ENCODE measurements around the gene MCTP1.

The MCTP1 gene

DNA sequence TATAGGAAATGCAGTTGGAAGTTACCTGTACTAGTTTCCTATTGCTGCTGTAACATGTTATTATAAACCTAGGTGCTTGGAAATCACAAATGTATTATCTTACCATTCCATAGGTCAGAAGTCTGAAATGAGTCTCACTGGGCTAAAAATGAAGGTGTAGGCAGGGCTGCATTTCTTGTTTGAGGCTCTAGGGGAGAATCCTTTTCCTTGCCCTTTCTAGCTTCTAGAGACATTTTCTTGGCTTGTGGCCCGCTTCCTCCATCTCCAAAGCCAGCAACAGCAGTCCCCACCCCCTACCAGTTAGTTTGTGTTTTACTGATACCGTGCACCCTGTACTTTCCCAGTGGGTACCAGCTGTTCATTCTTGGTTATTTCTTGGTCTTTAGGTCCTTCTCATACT lies 513.2 kb downstream of the MCTP1 start:
- DNase-seq (ENCODE audit: low read depth in 3 of 3) = no peak

DNA sequence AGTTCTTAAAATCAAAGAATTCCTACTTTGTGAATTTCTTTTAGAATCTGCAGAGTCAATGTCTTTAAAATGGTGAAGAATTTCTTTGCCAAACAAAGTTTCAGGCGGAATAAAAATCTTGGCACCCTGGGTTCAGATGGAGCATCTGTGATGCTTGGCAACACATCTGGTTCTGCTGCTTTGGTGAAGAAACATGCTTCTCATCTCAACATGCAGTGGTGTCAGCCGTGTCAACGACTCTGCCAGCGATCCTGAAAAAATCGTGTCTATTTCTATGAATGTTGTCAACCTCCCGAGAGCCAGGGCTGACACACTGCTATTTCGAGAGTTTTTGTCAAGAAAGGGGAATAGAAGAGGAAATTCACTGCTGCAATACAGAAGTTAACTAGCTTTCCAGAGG lies 514.9 kb downstream of the MCTP1 start:
- DNase-seq (ENCODE audit: low read depth in 3 of 3) = no peak

DNA sequence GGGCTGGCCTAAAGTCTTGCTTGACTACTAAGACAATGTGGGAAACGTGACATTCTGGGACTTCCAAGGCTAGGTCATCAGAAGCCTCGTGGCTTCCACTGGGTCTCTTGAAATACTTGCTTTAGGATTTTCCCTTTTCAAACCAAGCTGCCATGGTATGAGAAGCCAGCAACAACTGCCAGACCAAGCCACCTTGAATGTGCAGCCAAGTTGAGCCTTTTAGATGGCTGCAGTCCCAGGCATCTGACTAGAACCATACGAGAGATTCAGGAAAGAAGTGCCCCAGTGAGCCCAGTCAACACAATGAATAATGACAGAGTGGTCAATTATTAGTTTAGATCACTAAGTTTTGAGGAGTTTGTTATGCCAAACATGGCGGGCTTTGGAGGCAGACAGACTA lies 523.1 kb downstream of the MCTP1 start:
- no peak for DNase-seq (ENCODE audit: low read depth in 3 of 3)

DNA sequence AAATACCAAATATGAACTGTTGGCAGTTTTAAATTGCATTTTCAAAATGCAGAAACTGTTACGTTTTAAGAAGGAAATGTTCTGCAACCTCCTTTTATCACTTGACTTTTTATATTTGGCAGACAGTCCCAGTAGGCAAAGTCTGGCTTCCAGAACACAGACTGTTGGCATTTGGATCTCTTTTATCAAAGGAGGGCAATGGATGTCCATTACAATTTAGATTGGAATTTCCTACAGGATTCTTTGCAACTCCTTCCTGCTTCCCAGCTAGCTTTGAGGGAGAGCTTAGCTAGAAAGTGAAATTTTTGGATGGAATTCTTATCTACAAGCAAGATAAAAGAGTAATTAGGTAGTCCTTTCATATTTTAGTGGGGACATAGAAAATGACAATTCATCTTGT lies 523.8 kb downstream of the MCTP1 start:
- DNase-seq (ENCODE audit: low read depth in 3 of 3) = no peak

DNA sequence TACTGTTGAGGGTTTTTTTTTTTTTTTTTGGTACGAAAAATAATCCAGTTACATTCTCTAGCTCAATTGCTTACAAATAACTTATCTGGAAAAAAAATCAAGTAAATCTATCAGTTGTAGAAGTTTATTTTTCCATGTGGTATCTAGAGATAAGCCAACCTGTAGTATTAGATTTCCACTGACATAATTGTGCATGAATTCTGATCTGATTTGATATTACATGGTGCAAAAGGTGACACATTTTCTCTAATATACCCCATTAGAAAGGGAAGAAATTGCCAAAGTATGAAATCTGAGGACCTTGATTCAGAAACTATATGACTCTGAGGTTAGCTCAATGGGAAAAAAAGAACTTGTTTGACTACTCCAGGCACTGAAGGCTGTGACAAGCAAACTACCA lies 524.9 kb downstream of the MCTP1 start:
- no peak for DNase-seq (ENCODE audit: low read depth in 3 of 3)

DNA sequence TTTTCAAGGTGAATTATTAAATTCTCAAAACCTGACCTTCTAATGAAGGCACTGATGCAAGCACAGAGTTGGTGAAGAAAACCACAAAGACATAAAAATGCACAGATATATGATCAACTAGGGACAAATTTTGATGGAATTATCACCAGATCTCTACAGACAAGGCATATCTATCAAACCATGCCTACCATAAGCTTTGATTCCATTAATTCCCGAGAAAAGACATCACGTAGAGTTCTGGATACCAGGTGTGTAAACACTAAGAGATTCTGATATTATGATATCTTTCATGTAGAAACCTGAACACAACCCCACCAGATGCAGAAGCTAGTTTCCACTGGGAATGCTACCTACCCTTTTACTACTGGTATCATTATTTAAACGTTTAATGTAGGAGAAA lies 525.9 kb downstream of the MCTP1 start:
- no peak for DNase-seq (ENCODE audit: low read depth in 3 of 3)

DNA sequence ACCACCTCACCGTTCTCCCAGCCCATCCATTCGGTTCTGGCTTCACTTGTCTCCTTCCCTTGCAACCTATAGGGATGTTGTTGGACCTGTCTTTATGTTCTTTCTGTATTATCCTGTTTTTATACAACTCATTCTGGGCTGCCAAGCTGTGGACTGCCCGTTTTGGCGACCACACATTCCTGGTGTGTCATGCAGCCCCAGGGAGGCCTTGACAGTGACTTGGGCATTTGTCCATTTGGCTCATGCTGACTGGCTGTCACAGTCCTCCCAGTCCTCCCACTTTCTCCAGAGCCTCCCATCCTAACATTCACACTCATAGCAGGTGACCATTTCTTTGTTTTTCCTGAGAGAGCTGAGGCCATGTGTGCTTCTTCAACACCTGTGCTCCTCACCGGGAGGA lies 530.1 kb downstream of the MCTP1 start:
- no peak for DNase-seq (ENCODE audit: low read depth in 3 of 3)

DNA sequence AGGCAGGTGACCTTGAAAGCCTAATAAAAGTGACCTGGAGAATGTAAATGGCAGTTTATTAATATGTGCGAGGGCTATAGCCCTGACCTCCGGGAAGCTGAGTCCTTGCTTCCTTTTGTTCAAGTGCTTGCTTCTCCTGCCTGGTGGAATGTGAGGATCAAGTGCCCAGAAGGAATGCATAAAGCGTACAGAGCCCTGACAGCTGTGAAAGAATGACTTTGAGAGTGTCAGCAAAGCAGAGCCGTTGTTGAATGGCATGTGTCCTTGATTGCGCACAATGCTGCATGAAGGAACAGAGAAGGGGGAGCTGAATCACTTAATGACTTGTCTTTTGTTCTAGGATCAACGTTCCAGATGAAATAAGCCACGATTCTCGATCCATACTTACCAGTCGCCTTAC lies 533.4 kb downstream of the MCTP1 start:
- no peak for DNase-seq (ENCODE audit: low read depth in 3 of 3)

DNA sequence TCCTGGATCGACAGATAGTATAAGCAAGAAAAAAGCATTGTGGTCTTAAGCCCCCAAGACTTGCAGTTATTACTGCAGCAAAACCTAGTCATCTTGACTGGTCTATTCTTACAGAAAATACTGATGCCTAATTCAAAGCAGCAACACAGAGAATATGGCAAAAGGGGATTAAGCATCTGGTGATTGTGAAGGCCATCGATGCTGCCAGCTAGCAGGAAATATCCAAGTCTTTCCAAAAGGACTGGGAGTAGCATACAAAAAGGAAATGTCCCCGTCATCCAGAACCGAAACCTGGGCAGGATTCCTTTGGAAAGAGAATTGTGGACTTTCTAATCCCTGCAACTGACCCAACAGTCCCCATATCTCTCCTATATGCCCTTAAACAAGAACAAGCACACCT lies 534.2 kb downstream of the MCTP1 start:
- no peak for DNase-seq (ENCODE audit: low read depth in 3 of 3)

DNA sequence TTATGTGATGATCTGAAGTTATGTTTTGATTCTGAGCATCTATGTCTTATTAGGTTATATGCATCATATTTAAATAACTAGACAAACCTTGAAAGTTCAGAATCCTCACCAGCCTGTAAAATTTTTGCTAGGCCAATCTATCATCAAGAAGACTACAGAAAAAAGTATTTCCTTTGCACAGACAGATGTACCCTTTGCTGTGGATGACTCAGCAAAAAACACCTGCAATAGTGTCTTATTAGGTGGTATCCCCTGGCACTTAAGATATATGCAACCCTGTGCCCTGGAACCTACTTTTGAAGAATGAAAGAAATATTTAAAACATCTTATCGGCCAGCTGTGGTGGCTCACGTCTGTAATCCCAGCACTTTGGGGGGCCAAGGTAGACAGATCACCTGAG lies 535.9 kb downstream of the MCTP1 start:
- DNase-seq (ENCODE audit: low read depth in 3 of 3) = no peak

DNA sequence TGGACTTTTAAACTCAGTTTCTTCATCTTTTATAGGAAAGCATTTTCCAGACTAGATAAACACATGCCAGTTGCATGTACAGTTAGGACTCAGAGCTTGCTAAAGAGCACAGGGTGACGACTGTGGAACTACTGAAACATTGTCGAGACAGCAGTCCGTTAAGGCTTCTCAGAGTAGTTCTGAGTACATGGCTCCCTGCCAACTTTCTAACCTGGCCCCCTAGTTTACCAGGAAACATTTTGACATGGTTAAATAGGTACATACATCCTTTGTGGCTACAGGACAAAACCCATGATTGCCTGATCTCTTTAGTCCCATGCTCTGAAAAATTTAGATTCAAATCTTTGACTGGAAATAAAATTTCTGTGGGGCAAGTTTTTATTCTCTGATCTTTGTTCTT lies 536.7 kb downstream of the MCTP1 start:
- DNase-seq (ENCODE audit: low read depth in 3 of 3) = no peak

DNA sequence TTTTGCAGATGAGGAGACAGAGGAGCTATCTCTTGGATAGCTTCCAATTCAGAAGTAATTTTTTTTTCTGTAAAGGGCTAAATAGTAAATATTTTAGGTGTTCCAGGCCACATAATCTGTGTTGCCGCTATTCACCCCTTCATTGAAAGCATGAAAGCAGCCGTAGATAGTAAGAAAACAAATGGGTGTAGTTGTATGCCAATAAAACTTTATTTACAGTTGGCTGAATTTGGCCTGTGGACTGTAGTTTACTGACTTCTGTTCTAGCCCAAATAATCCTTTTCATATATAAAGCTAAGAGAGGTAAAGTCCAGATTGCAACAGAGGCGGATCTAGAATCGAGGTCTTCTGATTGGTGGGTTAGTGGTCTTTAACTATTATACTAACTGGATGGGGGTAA lies 537.5 kb downstream of the MCTP1 start:
- DNase-seq (ENCODE audit: low read depth in 3 of 3) = no peak

DNA sequence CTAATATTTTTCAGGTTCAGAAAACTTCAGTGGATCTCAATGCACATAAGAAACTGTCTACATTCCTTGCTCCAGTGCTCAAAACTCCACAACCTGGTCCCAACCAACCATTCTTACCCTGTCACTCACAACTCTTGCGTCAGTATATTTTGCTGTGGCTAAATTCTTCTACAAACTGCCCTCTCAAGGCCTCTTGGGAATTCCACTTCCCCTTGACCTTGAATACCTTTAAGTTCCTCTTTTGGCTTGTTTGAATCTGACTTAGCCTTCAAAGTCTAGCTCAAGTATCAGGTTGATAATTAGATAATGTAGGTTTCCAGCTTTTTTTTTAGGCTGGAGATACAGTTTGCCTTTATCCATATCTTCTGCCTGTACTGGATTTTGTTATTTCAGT lies 538.2 kb downstream of the MCTP1 start:
- DNase-seq (ENCODE audit: low read depth in 3 of 3) = no peak

DNA sequence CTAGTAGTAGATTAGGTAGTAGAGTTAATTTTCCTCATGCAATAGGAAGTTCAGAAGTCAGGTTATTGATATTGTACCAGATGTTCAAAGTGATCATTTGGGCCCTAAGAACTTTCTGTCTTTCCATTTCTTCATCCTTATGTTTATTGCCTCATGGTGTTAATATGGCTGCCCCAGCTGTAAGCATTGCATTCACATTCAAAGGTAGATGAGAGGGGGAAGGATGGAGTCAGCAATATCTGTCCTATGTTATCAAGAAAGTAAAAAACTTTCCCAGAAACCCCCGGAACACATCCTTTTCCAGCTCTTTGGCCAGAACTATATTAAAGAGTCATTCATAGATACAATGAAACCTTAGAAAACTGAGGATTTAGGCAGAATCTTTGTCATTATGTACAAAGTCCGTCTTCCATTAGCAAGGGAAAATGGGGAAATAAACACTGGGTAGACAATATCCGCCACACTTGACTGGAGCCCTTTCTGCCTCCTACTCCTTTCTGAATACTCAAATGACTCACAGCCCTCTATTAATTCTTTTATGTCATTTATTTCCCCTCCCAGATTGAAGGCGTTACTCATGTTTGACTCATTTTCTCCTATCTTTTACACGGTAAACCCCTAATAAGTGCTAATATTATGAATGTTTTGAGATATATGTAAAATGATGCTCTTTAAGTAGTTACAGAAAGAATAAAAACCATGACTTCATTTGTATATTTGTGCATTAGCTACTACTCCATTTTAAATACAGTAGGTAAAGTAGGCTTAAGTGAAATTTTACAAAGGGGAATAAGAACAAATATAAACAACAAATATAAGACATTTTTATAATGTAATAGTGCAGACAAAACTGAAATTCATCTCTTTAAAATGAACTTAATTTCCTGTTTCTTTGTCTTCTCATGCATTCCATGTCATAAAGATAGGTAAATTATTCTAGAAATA lies 538.8 kb downstream of the MCTP1 start:
- DNase-seq (ENCODE audit: low read depth in 3 of 3) = no peak

DNA sequence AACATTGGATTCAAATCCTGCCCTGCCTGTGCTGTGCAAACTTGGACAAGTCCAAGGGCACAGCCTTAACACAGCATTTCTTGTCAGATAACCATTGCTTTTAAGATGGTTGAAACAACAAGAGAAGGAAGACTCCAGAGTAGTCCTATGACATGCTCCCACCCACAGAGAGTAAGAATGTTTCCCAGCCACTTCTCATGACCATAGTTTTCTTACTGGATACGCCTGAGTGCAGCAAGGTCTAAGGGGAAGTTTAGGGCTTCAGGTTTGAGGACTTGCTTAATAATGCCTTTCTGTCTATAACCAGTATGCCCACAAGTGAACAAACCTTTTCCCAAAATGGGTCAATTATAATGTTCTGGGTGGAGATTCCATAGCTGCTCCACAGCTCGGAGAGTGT lies 540.0 kb downstream of the MCTP1 start:
- no peak for DNase-seq (ENCODE audit: low read depth in 3 of 3)

DNA sequence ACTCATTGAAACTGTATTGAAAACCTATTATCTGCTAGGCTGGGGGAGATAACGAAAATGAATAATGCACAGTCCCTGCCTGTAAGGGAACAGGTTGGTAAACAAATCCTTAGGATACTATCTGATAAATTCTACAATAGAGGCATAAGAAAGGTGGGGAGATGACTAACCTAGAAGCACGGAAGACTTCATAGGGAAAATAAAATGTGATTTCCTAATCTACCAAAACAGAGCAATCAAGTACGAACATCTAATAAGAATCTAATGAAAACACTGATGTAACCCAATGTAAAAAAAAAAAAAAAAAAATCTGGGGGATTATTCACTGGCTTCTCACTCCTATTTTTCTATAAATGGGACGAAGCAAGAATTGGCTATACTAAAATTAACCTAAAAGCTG lies 542.0 kb downstream of the MCTP1 start:
- DNase-seq (ENCODE audit: low read depth in 3 of 3) = no peak

DNA sequence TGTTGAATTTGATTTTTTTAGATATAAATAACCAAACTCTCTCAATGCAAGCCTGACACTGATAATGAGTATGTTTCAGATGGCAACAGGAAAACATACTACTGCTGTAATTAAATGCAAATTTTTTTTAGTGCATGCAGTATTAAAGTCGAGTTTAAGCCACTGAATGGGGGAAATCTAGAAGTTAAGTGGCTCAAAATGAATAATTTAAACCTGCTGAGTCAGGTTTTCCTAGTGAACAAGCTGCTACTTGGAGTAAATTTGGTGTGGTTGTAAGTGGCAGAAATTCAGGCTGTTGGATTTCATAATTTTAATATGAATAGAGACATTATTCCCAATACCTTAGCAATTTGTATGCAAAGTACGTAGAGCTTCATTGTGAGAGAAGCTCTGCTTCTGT lies 544.6 kb downstream of the MCTP1 start:
- DNase-seq (ENCODE audit: low read depth in 3 of 3) = no peak

DNA sequence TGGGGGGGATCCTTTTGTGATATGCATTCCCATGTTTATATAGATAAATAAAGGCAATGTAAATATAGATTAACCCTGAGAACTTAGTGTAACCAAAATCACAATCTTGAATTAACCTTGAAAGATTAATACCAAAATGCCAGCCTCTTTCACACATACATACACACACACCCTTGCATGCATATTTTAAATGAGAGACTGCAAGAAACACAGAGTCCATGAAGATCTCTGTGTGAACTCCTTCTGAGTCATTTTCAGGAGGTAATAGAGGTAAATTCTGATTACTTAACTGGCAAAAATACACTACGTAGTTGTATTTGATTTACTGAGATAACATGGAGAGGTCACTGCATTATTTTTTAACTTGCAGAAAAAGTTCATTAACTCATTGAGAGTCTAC lies 548.4 kb downstream of the MCTP1 start:
- no peak for DNase-seq (ENCODE audit: low read depth in 3 of 3)

DNA sequence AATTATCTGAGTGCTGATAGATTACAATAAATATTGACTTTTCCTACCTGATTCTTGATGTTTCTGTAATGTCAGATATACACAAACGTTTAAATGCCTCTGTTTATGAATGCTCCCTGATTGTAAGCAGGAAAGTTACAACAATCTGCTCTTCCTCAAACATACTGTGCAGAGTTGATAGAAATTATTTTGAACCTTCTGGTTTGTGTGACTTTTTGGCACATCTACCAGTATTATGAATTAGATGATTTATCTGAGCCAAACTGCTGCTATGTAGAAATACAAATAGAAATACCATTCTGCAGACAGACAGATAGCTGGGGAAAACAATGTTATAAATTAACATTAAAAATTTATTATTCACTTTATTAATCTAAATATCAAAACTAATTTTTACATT lies 553.4 kb downstream of the MCTP1 start:
- DNase-seq (ENCODE audit: low read depth in 3 of 3) = no peak

DNA sequence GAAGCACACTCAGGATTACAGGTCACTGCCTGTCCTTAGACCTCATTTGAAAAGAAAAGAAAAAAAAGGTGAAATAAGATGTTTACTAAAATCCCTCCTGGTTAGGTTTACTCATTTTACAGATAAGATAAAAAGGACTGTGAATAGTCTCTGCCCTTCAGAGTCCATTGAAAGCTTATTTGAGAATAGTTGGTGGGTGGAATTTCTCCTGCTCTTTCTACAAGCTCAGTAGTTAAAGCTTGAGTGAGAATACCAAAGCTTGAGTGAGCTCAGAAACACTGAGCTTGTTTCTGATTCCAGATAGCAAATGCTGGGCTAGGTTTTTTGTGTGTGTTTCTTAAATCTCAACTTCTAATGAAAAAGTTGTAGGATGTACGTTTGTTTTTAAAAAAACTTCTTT lies 559.8 kb downstream of the MCTP1 start:
- no peak for DNase-seq (ENCODE audit: low read depth in 3 of 3)

DNA sequence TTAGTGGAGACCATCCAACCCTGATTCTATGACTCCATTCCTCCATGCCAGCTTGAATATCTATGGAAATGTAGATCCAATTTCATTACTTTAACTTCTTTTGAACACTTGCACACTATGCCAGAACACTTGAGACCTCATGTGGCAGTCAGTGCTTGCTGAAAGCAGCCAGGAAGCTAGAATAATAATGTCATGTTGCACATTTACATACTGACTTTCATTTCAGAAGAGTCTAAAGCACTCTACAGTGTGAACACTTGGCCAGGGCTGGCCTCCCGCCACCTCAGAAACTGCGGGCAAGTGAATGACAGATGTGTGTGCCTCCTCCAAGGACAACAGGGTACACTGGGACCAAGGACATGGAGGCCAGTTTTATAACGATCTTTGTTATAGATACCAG lies 569.1 kb downstream of the MCTP1 start:
- DNase-seq (ENCODE audit: low read depth in 3 of 3) = no peak

DNA sequence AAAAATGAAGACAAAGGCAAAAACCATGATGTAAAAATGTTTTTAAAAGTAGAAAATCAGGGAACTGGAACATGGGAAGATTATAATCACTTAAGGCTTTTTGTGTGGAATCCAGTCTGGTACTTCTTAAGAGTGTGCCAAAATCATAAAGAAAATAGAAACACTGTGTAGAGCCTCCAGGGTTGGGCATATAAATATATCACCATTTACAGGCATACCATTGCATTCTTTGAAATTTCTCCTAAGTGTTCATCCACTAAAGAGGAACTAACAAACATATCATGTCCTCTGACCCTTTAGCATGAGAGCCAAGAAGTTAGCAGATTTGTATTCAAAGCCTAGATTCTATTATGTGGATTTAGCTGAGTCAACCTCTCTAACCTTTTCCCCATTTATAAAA lies 573.1 kb downstream of the MCTP1 start:
- no peak for DNase-seq (ENCODE audit: low read depth in 3 of 3)

DNA sequence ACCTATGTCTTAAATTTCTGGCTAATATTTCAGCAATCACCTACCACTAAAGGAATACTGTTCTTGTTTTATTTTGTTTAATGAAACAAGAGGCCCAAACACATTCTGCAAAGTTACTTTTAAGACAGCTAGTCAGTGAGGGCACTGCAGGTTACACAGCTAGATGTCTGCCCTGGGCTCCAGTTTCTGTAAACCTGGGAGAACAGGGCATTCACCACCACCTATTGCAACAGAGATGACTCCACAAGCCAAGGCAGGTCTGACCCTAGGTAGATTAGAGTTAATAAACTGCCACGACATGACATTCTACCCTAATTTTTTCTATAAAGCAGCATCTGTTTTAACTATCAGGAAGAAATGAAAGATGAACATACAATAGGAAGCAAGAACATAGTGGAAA lies 575.6 kb downstream of the MCTP1 start:
- DNase-seq (ENCODE audit: low read depth in 3 of 3) = no peak

DNA sequence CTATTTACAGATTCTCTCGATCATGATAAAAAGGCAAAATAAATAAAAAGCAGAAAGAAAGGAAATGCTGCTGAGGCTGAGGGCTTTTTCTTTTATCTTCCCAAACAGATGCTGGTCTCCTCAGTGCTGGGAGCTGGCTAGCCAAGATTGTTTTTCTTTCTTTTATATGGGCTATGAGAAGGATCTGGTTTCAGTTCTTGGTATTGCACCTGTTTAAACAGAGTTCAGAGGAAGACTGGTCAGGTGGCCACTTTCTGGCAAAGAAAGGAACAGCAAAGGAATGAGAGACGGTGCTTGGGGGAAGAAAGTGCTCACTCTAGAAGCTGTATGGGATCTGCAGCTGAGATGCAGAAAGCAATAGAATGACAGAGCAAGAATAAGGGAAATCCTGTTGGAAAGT lies 577.5 kb downstream of the MCTP1 start:
- DNase-seq (ENCODE audit: low read depth in 3 of 3) = no peak
